HG03025 (cell line): ENCODE results near the gene DNAH3.
"Not testable (repeated sequence)": the region's sequence is repeated elsewhere in the genome, so short reads cannot be mapped to it uniquely, and the experiment has no call there.

Source experiments
- ATAC-seq: cut with Tn5 transposase; IDR thresholded peaks from one replicate; pipeline ENCODE4 v1.9.1; 2021; ENCODE audit warnings: mild to moderate bottlenecking, moderate library complexity; ENCODE audit not compliant: unreplicated experiment, low FRiP score

DNAH3 gene

DNA sequence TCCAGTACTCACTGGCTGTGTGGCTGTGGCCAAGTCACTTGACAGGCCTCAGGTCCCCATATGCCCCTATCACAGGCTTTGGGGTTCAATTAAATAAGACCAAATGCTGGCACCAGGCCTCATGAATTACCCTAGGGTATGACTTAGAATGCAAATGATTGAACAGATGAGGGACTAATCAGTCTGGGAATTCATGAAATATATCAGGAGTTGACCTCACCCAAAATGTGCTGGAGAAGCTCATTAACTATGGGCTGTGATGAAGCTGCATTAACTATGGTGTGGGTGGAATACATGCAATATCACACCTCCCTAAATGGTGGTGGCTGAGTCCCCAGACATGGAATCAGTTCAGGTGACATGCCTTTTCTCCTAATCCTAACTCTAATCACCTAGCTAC is 72.1 kb downstream of the DNAH3 start:
- no peak for ATAC-seq

DNA sequence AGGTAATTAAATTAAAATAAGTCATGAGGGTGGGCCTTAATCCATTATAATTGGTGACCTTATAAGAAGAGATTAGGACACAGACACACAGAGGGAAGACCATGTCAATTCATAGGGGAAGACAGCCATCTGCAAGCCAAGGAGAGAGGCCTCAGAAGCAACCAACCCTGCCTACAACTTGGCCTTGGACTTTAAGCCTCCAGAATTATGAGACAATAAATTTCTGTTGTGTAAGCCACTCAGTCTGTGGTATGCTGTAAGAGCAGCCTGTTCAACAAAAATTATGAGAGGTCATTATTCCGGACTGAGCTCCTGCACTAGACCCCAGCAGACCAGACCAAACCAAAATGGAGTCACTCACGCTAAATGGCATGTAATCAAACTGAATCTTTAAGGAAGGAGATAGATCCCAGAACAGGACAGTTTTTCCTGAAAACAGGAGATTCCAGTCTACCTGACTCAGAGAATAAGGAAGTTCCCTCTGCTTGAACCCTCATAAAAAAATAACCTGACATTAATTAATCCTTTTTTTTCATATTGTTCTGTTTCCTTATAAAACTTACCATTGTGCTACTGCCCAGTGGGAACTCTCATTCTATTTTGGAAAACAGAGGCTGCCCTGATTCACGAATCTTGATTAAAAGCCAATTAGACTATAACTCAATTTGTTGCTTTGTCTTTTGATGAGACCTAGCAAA is 74.3 kb downstream of the DNAH3 start:
- ATAC-seq: no peak

DNA sequence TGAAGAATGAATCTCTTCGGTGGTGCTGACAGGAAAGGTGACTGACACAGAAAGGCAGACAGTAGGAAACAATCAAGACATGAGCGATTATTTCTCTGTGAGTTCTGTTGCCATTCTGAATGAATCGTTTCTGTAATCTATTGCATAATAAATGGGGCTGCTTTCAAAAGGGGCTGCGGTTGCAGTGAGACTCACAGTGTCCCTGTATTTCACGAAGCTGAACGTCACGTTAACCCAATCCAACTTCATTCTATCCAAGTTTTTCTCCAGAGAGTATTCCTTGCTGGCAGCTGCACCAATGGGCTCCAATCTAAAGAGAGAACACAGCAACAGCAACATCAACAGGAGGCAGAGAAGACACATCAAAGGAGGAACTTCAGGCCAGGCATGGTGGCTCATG is 75.4 kb downstream of the DNAH3 start:
- no peak for ATAC-seq

DNA sequence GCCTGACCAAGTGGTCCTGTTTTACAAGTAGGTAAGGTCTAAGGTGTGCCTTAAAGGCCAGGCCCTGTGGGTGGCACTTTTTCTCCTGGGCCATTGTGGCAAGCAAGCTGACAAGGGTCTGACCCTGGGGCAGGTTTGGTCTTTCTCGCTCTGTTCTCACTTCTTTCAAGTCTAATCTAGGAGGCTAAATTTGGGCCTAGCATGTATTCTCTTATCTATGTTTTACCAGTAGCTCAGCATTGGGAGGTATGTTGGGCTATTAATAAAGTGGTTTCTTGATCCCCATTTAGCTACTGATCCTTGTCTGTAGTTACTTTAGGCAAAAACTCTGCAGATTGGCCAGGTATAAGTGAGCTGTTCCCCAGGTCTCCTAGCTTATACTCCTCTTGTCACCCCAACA is 77.7 kb downstream of the DNAH3 start:
- ATAC-seq: no peak

DNA sequence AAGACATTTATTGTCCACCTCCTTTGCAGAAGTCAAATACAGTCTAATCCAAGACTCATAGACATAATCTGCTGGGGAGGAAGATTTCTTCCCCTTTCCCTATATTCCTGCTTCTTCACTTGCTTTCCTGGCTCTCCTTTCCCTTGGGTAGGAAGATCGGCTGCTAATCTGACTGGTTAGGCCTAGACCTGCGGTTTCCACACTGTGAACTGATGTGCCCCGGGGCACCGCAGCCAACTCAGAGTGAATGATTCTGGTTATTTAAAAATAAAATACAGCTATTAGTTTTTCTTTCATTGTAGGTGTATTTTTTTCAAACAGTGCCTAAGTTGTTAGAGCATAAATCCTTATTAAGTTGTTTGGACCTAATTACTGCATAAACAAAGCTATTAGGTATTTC is 78.9 kb downstream of the DNAH3 start:
- no peak for ATAC-seq

DNA sequence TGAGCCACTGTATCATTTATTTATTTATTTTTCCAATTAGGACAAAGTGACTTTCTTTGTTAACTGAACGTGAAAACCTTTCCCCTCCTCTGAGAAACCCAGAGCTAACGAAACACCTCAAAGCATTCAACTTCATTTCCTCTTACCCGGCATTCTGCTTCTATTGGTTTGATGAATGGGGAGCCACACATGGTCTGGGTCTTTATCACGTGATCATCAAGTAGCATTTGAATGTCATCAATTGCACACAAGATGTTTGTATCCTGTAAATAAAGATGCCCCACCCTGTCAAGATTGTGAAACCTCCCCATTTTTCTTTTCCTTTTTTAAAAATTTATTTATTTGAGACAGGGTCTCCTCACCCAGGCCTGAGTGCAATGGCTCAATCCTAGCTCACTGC is 80.1 kb downstream of the DNAH3 start:
- ATAC-seq: no peak

DNA sequence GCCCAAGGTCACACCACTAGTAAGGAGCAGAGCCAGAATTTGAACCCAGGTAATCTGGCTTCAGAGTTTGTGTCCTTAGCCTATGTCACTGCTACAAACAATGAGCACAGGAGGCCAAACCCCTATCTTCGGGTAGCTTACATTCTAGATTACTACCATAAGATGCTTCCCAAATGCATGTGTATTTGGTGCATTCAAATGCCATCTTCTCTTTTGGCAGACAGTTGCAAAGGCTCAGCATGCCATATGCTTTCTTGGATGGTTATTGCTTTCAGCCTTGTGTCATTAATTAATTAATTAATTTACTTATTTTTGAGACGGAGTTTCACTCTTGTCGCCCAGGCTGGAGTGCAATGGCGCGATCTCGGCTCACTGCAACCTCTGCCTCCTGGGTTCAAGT is 80.7 kb downstream of the DNAH3 start:
- no peak for ATAC-seq

DNA sequence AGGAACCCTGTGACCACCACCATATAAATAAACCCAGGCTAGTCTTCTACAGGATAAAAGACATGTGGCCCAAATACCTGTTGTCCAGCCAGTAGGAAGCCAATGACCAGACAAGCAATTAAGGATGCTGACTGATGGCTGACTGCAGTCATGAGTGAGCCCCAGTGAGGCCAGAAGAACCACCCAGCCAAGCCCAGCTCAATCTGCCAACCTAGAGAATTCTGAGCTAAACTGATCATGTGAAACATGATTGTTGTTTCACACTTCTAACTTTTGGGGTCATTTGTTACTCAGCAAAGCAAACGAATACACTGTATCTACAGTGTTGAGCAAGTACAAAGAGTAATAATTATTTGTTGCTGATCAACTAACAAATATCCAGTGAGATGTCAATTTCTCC is 86.4 kb downstream of the DNAH3 start:
- ATAC-seq: no peak

DNA sequence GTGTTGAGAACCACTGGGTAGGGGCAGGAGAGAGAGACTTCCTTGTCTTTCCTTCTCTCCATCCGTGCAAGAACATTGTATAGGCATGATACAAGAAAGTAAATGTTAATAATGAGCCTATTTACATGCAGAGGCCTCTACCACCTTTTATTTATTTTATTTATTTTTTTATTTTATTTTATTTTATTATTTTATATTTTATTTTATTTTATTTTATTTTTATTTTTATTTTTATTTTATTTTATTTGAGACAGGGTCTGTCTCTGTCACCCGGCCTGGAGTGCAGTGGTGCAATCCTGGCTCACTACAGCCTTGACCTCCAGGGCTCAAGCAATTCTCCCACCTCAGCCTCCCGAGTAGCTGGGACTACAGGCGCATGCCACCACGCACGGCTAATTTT is 87.3 kb downstream of the DNAH3 start:
- ATAC-seq: not testable (repeated sequence)

DNA sequence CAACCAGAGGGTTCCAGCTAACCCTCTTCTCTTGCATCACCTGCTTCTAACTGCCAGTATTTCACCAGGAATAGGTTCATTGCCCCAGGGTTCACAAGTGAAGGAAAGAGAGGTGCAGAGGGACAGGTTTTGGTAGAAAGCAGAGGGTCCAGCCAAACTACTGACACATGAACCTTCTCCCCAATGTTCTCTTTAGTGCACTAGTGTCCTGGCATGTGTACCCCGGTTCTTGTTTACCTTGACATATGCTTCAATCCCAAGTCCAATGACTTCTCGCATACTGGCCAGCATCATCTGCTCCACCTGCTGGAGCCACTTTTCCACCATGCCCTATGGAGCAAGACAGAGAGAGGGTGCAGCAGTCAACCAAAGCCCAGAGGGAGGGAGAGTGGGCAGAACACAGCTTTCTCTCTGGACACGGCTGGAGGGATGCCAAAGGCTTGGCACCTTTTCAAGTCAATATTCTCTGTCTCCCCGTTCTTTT is 90.6 kb downstream of the DNAH3 start:
- ATAC-seq: no peak

DNA sequence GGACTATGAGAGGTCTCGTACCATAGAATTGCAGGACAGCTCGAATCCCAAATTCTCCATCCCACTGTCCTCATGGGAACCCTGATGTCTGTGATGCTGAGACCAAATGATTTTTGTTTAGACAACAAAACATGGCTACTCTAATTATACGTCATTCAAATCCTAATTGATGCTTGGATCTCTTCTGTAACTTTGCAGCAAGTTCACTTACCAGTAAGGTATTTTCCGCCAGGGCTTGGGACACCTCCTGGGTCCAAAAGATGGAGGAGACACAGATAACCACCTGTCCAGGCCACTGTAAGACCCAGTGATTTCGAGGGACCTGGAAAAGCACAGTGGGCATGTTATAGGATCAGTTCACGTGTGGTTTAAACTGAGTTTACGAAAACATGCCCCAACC is 92.8 kb downstream of the DNAH3 start:
- no peak for ATAC-seq

DNA sequence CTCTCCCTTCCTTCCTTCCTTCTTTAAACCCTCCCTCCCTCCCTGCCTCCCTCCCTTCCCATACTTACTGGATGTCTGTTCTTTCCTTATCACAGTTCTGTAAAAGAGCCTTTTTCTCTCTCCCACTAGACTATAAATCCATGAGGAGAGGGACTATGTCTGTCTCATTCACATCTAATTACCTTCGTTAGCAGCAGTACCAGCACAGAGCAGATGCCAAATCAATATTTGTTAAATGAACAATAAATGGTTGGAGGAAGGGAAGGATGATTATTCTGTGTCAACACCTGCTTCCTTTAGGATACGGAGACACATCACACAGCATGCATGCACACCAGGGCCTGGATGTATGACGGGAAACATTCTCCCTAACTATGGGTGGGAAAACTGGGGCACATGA is 94.2 kb downstream of the DNAH3 start:
- no peak for ATAC-seq

DNA sequence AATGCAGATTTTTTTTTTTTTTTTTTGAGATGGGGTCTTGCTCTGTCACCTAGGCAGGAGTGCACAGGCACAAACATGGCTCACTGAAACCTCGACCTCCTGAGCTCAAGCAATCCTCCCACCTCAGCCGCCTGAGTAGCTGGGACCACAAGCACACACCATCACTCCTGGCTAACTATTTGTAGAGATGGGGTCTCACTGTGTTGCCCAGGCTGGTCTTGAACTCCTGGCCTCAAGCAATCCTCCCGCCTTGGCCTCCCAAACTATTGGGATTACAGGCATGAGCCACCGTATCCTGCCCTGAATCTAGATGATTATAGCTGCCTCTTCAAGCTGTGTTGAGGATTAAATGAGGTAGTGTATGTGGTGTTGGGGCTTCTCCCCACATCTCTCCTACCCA is 94.9 kb downstream of the DNAH3 start:
- not testable (repeated sequence) for ATAC-seq

DNA sequence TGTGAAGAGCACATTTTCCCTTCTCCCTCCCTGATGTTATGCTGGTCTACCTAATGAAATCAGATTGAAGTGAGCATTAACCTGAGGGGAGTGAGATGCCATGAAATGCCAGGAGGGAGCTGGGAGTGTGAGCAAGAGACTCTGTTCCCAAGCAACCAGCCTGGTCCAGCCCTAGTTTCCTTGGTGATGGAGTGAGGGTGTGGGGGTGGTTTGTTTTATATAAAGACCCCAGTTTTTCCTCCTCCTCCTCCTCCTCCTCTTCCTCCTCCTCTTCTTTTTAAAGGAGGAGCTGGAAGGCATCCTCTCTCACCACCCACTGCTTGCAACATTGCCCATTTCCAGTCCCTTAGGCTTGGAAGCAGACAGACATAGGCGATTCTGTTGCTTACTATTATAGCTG is 97.1 kb downstream of the DNAH3 start:
- ATAC-seq: no peak

DNA sequence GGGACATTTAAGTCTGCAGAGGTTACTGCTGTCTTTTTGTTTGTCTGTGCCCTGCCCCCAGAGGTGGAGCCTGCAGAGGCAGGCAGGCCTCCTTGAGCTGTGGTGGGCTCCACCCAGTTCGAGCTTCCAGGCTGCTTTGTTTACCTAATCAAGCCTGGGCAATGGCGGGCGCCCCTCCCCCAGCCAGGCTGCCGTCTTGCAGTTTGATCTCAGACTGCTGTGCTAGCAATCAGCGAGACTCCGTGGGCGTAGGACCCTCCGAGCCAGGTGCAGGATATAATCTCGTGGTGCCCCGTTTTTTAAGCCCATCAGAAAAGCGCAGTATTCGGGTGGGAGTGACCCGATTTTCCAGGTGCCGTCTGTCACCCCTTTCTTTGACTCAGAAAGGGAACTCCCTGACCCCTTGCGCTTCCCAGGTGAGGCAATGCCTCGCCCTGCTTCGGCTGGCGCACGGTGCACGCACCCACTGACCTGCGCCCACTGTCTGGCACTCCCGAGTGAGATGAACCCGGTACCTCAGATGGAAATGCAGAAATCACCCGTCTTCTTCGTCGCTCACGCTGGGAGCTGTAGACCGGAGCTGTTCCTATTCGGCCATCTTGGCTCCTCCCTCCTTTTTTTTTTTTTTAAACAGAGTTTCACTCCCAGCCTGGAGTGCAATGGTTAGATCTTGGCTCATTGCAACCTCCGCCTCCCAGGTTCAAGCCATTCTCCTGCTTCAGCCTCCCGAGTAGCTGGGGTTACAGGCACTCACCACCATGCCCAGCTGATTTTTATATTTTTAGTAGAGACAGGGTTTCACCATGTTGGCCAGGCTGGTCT is 102.3 kb downstream of the DNAH3 start:
- ATAC-seq: not testable (repeated sequence)

DNA sequence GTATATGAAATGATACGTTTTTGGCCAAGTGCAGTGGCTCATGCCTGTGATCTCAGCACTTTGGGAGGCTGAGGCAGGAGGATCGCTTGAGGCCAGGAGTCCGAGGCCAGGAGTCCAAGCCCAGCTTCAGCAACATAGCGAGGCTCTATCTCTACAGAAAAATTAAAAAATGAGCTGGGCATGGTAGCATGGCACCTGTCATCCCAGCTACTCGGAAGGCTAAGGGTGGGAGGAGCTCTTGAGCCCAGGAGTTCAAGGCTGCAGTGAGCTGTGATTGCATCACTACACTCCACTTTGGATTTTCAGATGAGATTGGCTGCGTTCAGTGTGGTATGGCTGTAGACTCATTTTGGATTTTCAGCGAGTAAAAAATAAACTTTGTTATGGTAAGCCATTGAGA is 112.4 kb downstream of the DNAH3 start:
- ATAC-seq: no peak

DNA sequence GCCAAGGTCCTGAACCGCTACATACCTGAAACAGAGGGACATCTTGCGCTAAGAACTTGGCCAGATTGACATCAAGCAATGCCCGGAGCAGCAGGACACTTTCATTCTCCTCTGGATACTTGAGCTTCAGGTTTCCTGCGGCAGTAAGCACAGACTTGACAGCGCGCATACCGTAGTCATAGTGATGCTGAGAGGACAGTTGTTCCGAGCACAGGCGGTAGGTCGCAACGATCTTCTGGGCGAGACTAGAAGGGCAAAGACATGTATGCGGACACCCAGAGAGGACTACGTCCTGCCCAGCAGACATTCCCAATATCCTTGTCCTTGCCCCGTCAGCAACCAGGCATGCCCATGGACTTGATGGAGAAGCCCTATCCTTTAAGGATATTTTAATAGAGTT is 112.9 kb downstream of the DNAH3 start:
- no peak for ATAC-seq

DNA sequence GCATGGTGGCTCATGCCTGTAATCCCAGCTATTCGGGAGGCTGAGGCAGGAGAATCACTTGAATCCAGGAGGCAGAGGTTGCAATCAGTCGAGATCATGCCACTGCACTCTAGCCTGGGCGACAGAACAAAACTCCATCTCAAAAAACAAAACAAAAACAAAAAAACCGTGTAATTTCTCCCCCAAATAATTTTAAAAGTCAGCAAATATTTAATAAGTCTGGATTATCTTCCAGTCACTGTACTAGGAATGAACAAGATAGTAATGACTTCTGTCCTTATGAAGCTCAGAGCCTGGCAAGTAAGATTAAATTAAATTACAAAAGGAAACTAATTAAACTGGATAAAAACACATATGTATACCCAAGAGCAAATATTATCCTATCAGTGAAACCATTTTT is 113.5 kb downstream of the DNAH3 start:
- ATAC-seq: no peak

DNA sequence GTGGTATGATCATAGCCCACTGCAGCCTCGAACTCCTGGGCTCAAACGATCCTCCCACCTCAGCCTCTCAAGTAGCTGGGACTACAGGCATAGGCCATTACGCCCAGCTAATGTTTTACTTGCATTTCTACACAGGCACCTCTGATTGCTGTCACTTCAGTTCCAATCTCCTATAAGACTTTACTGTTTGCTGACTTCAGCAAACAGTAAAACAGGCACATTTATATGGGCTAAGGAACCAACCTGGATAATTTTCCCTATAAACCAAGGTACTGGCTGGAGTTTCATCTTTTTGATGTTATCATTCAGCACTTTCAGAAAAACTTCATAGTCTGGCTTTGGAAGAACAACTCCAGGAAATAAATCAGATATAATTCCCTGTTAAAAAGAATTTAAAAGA is 114.2 kb downstream of the DNAH3 start:
- ATAC-seq: no peak

DNA sequence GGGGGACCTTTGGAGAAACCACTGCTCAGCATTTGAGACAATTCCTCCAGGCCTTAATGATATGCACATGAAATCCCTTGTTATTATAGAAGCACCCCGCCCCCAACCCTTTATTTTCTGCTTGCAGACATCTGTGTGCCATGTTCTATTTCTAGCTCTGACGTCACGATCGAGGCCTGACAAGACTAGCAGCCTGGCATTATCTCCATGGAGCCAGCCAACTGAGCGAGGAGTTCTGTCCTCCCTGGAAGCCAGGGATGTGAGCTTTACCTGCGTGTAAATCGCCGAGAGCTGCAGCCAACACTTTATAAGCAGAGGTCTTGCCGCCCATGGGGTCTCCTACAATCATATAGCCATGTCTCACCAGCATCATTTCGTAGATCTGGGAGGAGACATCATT is 116.9 kb downstream of the DNAH3 start:
- no peak for ATAC-seq

DNA sequence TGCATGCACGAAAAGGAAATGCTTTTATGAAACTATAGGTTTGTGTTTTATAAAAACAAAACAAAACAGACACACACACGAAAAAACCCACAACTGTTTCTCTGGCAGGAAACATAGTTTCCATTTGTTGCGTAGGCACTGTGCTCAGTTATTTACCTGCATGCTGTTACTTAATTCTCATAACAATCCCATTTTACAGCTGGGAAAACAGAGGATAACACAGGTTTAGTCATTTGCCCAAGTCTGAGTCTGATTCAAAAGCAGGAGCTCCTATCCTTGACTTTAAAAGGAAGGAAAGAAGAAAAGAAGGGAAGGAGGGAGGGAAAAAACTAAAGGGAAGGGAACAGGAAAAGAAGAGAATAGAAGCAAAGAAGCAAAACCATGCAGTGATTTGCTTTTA is 117.4 kb downstream of the DNAH3 start:
- no peak for ATAC-seq

DNA sequence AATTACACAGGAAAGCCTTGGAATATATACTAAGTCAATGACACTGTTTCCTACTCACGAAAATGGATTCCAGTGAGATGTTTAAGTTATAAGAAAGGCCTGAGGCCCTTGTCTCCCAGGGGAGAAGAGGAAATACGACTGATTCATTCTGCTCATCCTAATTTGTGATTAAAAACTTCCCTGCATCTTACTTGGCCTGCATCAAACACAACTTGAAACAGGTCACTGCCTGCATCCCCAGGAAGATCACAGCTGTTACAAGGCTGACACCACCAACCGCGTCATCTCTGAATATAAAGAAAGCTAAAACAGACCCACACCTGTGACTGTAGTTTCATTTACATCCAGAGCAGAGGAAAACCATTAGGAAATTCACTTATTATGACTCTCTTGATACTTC is 121.9 kb downstream of the DNAH3 start:
- no peak for ATAC-seq
